GM19351 (cell line): ENCODE measurements around the gene SLC26A1.

ENCODE experiments used
- ATAC-seq: cut with Tn5 transposase; IDR thresholded peaks from one replicate; pipeline ENCODE4 v1.9.1; 2021; ENCODE audit warnings: mild to moderate bottlenecking, moderate library complexity; ENCODE audit not compliant: unreplicated experiment

Gene SLC26A1

DNA sequence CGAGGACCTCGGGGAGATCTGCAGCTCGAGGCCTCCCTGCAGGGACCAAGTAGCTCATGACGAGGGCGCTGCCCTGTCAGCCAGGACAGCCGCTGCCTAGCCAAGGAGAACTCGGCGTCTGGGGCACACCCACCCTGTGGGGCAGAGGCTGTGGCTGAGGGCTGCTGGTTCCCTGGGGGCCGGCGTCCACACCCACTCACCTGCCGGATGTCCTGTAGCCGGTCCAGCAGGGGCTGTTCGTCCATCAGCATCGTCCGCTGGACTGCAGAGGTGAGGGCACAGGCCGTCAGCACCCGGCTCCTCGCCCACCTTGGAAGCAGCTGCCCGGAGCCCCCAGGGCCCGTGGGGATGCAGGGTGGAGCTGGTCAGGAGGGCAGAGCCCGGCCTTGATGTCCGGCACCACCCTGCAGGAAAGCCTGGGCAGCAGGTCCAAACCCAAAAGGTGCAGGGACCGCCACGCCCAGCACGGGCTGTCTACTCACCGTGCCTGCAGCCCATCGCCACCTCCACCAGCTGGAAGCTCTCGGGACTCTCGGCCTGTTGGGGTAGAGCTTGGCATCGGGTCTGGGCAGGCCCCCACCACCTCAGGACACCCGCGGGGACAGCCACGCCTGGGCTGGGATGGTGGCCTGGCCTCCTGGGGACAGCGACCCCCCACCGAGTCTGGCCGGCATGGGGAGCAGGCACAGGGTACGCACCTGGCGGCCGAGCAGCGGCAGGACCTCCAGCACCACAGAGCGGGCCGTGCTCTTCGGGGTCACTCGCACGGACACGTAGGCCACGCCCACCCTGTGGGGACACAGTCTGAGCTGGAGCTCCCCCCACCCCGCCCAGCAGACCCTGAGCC, 26.7 kb downstream of the SLC26A1 start:
- ATAC-seq: no peak

DNA sequence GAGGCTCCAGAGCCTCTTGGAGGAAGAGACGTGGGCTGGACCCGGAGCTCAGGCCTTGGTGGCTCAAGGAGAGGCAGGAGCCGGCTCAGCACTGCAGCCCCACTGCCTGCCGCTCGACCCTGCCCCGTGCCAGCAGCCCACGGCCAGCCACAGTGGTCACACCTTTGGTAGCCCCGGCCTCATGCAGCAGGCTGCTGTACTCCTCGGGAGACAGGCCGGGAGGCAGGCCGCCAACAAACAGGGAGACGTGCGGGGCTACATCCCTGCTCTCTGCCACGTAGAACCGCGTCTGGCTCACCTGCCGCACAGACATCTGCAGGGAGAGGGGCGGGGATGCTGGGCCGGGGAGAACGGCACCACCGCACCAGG, 27.5 kb downstream of the SLC26A1 start:
- no peak for ATAC-seq

DNA sequence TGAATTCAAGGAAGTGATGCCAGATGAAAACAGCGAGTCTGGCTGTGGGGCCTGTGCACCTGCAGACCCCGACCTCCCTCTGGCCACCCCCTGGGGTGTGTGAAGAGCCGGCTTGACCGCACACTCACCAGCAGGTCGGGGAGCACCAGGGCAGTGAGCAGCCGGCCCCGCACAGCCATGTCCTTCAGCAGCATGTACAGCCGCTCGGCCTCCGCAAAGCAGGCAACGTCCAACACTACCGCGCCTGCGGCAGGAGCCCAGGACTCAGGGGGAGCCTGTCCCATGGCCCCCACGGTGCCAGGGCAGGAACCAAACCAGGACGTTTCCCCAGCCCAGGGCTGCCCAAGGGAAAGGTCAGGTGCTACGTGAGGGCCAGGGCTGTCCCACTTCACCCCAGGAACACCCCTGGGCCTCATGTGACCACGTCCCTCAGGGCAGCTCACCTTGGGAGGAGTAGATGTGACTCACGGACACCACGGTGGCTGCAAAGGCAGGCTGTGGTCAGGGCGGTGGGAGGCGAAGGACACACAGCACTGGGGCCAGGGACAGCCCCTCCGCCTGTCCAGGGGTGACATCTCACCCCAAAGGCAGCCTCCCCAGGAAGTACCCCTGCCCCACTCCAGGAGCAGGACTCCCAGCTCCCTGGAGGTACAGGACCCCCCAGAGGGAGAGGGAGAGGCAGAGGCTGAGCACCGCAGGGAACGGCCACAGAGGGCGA, 28.0 kb downstream of the SLC26A1 start:
- no peak for ATAC-seq

DNA sequence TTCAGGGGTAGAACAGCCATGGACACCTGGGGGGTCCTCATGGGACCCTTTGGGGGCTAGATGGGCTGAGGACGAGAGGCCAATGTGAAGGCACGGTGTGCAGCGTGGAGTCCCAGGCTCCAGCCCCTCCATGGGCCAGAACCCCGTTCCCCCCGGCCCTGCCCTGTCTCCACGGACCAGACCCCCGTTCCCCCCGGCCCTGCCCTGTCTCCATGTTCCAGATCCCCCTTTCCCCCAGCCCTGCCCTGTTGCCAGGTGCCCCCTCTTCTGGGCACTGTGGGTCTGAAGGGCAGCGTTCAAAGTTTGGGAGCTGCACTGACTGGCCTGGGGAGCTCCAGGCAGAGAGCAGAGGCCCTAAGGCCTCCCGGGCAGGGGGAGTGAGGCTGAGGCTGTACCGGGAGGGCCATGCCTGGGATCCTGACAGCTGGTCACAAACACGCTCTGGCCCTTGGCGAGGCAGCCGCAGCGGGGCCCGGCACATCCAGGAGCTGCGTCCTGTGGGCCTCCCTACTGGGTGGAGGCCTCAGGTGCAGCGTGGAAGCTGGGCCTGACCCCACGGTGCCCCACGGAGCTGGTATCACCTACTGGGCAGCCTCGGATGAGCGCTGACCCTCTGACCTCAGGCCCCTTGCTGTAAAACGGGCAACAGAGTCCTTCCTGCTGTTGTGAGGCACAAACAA, 28.7 kb downstream of the SLC26A1 start:
- no peak for ATAC-seq

DNA sequence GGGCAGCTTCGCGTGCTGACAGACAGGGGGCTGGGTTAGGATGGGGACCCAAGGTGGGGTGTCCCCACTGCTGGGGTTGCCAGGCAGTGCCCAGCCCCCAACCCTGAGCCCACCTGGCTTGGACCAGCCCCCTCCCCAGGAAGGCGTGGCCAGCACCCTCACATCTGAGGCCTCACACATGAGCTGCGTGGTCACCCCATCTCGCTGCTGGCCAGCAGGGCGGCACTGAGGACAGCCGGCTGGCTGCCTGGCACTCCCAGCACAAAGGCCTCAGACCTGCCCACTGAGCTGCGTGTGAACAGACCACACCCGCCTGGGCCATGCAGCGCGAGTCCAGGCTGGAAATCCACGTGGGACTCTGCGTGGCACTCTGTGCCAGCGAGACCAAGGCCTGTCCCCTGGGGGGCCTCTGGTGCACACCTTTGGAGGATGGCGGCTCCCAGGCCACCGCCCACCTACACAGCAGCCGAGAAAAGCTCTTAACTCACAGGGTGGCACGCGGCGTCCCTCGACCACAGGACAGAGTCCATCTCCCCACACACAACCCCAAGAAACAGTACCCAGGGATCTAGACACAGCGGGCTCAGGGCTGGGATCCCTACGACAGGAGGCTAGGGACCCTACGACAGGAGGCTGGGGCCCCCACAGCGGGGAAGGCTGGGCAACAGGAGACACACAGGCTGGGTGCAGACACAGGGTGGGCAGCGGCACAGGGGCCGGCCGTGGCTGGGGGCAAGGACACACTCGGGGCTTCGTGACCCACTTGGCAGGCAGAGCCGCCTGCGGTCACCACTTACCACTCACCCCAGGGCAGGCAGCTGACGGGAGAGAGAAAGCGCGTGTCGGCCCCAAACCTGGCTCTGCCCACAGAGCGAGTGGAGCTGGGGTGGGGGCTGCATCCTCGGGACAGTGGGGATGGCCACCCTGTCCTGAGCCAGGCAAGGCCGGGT, 29.7 kb downstream of the SLC26A1 start:
- no peak for ATAC-seq

DNA sequence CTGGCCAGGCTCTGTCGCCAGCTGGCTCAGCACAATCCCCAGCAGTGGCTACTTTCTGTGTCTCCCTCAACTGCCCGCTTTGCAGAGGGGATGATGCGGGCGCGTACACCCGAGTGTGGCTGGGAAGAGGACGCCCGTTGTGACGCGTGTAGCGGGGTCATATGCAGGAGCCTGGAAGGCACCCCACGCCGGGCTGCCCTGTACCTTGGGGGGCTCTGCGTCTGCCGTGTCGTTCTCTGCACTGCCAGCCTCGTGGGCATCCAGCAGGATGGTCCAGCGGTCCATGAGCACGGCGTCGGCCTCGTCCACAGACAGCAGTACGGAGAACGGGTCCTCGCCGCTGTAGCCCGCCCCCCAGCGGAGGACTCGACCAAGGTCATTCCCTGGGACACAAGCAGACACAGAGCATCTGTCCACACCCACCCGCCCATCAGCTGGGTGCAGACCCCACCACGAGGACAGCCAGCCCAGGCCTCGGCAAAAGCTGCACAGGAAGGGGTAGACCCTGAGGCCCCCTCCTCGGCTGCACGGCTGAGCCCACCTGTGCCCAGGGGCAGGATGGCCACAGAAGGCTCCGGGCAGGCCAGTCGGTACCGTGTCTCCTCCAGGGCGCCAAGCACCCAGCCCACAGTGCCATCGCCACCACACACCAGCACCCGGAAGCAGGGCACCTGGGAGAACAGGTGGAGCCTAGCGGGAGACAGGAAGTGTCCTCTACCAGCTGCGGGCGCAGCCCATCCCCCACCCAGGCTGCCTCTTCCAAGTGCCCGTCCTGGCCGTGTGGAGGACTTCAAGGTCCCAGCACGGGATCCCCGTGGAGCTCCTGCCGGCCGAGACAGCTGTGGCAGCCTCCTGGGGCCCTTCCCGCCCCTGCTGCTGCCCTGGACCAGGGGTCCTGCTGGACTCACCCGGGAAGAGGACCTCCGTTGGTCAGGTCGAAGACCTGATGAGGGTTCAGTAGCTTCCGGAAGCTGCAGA, 30.7 kb downstream of the SLC26A1 start:
- no peak for ATAC-seq

DNA sequence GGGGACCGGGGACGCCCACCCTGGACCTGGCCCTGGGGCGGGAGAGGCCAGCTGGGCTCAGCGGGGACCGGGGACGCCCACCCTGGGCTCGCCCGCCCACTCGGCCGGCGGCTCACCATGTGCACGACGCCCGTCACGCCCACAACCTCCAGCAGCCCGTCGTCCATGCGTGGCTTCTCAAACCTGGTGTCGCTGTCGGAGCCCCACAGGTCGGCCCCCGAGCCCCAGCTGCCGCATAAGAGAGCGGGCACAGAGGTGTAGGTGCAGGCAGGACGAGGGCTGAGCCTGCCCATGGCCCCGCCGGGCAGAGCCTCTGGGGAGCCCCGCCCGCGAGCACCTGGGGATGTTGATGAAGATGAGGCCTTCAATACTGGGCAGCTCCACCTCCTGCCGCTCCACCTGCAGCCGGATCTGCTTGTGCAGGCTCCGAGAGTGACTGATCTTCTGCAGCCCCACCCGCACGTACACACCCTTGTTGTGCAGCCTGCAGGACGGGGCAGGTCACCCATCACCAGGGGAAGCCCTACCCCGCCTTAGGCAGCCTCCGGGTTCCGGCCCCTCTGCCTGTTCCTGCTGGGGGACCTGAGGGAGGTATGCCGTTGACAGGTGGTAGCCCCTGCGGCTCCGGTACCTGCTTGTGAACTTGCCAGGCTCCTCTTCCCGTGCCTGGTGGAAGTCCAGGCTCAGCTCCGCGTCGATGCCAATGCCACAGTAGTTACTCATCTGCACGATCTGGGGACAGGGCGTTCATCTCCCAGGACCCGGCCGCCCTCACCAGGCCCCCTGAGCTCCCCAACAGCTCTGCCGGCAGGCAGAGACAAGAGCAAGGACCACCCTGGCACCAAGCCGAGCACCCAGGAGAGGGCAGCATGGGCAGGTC, 31.6 kb downstream of the SLC26A1 start:
- ATAC-seq: no peak

DNA sequence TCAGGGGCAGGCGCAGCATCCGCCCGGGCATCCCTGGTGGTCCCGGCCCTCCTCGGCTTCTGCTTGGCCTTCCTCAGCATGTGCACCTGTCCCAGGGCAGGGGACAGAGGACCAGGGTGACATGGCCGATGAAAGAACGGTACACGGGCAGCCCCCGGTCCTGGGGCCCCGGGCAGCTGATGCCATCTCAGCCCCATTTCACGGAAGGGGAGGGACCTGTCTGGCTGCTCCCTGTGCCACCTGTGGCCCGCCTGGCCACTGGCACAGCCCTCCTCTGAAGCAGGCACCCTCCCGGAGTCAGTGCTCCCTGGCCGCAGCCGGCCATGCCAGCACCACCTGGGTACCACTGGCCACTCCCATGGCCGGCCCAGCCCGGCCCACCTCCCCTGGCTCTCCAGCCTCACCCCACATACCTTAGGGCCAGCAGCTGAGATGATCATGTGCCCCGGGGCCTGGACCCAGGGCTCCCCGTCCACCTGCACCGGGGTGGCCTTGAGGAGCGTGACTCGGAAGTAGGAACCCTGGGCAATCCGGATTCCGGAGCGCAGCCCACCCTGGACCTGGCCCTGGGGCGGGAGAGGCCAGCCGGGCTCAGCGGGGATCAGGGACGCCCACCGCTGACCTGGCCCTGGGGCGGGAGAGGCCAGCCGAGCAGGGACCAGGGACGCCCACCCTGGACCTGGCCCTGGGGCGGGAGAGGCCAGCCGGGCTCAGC, 32.4 kb downstream of the SLC26A1 start:
- ATAC-seq: no peak

DNA sequence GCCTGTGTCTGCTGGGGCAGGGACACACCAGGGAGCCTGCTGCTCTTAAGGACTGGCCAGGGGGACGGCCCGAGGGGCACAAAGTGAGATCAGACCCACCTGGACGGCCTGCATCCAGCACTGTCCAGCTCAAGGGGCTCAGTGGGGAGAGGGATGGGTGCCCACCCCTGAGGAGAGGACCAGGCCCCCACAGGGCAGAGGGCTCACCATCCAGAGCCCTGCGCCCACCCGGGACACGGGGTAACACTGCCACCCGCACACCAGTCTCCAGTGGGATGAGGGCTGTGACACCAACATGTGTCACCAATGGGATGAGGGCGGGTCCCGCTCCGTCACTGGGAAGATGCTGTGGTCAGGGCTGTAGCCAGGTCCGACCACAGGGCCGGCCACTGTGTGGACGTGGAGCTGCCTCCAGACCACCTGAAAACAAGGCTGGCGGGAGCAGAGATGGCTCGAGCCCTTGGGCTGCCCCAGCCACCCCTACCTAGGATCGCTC, 33.0 kb downstream of the SLC26A1 start:
- ATAC-seq: no peak

DNA sequence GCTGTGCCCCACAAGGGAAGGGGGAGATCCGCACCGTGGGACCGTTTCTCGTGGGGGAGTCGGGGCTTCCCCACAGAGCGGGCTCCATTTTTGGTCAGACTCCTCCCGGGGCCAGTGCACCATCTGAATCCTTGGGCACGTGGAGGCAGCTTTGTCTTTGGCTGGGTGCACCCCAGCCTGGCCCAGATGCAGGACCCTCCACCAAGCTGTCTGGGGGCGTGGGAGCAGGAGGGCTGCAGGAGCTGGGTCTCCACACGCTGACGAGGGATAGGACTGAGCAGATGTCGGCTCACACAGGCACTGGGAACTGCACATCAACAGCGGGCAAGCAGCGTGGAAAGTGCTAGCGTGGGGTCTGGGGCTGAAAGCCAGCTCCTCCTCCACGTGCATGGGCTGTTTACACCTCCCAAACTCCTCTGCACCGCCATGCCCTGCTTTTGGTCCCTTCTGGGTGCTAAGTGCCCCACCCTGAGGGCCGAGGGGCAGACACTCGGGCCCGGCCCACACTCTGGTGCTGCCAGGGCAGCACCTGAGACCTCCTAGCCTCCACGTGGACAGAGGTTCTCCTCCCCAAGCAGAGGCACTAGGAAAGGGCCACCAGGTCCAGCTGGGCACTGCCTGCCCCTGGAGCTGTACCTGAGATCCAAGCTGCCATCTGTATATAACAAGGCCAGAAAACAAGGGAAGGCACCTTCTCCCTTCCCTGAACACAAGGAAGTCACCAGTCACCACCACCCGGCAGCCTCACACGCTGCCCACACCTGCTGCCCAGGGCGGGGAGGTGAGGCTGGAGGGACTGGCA, 33.7 kb downstream of the SLC26A1 start:
- no peak for ATAC-seq

DNA sequence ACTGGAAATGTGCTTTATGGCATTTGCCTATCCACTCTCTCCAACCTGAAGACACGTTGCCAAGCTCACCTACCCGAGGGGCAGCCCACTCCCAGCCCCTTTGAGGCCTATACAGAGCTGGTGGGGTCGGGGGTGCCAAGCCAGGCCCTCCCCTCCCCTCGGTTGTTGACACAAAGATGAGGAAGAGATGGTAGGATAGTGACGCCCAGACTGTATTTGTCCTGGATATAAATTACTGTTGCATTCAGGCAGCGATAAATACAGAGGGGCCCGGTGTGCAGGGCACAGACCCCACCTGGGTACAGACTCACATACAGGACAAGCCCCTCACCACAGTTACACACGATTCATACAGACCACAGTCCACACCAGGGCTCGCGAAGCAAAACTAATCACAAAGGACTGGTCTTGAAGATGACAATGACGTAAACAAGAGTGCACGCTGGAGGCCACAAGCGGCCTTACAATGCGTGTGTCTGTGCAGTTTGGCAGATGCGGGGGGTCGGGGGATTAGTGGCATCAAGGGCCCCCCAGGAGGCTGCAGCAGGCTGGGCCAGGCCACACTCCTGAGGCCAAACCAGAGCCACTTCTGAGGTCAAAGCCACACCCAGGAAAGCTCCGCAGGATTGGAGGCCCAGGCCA, 34.4 kb downstream of the SLC26A1 start:
- no peak for ATAC-seq

DNA sequence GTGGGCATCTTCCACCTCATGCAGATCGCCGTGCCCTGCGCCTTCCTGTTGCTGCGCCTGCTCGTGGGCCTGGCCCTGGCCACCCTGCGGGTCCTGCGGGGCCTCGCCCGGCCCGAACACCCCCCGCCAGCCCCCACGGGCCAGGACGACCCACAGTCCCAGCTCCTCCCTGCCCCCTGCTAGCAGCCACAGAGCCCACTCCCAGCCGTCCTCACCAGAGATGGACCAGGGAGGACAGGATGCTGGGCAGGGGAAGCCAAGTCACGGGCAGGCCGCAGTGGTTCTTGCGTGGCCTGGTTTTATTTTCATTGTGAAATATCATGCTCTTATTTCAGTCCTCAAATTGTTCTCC, 34.9 kb downstream of the SLC26A1 start:
- no peak for ATAC-seq

DNA sequence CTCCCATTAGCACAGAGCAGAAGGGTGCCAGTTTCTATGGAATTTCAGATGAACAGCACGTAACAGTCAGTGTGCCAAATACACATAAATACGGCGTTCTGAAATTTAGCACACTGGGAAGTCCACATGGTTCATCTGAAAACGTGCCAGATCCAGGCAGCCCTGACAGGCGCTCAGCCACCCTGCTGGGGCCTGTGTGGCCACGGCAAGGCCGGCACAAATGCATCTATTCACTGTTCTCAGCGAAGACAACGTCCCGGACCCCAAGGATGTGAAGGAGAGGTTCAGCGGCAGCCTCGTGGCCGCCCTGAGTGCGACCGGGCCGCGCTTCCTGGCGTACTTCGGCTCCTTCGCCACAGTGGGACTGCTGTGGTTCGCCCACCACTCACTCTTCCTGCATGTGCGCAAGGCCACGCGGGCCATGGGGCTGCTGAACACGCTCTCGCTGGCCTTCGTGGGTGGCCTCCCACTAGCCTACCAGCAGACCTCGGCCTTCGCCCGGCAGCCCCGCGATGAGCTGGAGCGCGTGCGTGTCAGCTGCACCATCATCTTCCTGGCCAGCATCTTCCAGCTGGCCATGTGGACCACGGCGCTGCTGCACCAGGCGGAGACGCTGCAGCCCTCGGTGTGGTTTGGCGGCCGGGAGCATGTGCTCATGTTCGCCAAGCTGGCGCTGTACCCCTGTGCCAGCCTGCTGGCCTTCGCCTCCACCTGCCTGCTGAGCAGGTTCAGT, 35.5 kb downstream of the SLC26A1 start:
- ATAC-seq: no peak

DNA sequence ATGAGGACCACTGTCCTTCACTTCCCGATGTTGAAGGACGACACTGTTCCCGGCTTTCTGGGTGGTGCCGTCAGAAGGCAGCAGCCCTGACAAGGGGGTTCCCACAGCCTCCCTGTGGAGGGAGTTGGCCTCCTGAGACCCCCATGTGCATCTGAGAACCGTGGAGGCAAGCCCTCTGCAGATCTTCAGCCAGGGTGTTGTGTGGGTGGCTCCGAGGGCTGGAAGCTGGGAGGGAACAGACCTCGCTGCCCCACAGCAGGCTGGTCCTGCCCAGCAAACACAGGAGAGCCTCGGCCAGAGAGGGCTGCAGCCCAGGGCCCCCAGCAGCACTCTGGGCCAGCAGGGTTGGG, 36.0 kb downstream of the SLC26A1 start:
- no peak for ATAC-seq

DNA sequence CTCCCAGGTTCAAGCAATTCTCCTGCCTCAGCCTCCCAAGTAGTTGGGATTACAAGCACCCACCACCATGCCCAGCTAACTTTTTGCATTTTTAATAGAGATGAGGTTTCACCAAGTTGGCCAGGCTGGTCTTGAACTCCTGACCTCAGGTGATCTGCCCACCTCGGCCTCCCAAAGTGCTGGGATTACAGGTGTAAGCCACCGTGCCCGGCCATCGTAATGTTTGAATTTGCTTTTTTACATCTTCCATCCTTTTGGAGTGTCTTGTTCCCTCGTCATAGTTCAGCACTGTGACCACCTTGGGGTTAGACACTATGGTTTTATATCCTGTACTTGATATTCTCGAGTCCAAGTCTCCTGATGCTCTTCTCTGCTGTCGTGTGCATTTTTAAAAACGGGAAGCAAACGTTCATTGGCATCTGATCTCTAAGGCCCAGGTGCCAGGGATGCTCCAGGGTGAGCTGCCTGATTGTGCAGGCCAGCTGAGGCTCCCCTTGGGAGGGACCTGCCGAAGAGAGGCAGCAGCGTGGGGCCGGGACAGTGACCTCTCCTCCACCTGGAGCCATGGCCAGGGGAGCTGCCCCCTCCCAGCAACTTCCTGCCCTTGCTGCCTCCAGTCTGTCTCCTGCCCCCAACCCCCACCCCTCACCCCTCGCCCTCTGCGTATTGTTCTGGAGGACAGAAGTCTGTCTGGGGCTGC, 36.5 kb downstream of the SLC26A1 start:
- ATAC-seq: no peak
